GM13976 (cell line): ENCODE measurements around the gene ARHGDIA.

Experiments used
- DNase-seq: peaks from one replicate; pipeline ENCODE4 v3.0.0; 2012; ENCODE audit warnings: low spot score
- in situ Hi-C: fragments of 300-500 bp; cut with MboI; formaldehyde crosslinking; loops from one replicate; pipeline ENCODE4 v1.12.0; 2022; ENCODE audit warnings: low sequenced_read_pairs, mixed read lengths, inconsistent platforms; ENCODE audit not compliant: unreplicated experiment
- TF ChIP-seq, protein P1 (sequence below): IDR thresholded peaks from 2 replicates; pipeline ENCODE4 v1.5.1; 2012; ENCODE audit warnings: borderline replicate concordance, mild to moderate bottlenecking; ENCODE audit not compliant: insufficient read depth; ENCODE audit errors: extremely low read depth, missing control alignments, control extremely low read depth

The ARHGDIA gene

DNA sequence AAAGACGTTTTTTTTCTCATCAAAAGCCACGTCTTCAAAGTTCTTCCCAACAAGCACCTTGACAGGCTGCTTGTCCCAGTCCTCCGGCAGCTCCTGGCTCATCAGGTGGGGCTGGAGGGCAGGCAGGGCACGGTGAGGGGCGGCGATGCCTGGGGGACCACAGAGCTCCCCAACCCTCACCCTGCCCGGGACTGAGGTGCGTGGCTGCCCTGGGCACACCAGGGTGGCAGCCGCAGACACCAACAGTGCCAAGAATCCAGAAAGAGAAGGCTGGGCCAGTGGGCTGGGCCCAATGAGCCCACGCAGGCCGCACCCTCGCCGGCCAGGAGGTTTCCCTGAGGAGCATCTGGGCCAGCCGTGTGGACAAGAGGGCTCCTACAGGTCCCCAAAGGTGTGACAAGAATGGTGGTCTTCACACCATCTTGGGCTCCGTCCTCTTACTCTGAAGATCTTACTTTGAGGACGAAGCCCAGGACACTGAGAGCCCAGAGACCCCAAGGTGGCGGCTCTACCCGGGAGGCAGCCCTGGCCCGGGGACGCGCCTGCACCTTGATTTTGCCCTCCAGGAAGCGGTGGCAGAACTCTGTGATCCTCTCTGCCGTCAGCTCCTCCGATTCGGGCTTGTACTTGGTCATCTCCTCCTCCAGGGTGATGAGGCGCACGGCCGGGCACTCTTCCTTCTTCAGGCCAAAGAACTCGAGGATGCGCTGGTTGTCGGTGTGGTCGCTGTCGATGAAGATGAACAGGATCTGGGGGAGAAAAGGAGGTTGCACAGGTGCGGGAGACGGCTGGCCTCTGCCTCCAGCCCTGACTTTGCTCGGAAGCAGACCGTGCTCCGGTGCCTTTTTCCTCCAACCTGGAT lies 25.0 kb downstream of the ARHGDIA start:
- TF ChIP-seq, protein P1, sequence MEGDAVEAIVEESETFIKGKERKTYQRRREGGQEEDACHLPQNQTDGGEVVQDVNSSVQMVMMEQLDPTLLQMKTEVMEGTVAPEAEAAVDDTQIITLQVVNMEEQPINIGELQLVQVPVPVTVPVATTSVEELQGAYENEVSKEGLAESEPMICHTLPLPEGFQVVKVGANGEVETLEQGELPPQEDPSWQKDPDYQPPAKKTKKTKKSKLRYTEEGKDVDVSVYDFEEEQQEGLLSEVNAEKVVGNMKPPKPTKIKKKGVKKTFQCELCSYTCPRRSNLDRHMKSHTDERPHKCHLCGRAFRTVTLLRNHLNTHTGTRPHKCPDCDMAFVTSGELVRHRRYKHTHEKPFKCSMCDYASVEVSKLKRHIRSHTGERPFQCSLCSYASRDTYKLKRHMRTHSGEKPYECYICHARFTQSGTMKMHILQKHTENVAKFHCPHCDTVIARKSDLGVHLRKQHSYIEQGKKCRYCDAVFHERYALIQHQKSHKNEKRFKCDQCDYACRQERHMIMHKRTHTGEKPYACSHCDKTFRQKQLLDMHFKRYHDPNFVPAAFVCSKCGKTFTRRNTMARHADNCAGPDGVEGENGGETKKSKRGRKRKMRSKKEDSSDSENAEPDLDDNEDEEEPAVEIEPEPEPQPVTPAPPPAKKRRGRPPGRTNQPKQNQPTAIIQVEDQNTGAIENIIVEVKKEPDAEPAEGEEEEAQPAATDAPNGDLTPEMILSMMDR: no peak
- no peak for DNase-seq
- in situ Hi-C loops: no loop called here

DNA sequence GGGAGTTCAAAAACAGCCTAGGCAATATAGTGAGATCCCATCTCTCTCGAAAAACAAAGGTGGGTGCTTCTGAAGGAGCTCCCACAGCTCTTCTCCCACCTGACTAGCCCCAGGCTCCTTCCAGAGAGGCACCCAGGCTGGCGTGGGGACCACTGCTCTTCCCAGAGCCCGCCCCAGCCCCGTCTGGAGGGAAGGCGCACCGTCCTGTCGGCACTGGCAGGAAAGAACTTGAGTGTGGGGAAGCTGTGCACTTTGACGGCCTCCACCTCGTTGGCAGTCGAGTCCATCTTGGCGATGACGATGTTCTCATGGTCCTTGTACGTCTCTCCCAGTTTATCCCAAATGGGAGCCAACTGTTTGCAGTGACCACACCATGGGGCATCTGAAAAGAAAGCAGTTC lies 25.8 kb downstream of the ARHGDIA start:
- TF ChIP-seq, protein P1: no peak
- no peak for DNase-seq
- in situ Hi-C loops: no loop called here

DNA sequence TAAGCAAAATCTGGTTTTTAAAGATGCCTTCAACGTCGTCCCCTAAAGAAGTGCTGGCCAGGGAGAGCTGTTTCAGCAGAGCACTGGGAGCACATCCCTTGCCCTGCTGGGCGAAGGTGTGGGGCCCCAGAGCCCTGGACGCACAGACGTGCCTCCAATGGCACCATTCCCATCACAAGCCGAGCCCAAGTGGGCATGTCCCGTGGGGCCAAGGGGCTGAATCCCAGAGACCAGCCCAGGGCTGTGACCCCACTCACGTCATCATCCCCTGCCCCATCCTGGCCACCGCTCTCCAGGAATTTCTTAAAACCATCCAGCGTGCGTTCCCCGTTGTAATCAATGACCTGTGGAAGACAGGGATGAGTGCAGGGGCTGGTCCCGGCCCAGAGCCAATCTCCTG lies 26.2 kb downstream of the ARHGDIA start:
- in situ Hi-C loops: no loop called here
- DNase-seq: no peak
- TF ChIP-seq, protein P1: no peak

DNA sequence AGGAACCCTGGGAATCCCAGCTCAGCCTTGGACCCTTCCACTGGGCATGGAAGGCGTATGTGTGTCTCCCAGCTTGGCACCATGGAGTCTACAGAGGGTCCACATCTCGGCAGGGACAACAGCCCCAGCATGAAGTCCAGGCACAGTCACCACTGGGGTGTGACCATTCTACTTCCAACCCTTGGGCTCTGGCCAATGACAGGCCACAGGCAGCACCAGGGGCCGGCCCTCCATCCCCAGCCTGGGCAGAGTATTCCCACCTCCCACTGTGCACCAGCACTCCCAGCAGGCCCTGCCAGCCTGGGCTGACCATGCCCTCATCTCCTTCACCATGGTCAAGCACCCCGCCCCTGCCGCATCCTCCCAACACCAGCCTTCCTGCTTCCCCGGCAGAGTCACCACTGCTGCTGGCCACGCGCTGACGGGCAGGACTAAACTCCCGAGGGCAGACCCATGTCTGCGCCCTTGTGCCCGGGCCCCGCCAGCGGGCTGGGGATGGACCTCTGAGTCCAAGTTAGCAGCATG lies 26.7 kb downstream of the ARHGDIA start:
- no peak for DNase-seq
- in situ Hi-C loops: no loop called here
- TF ChIP-seq, protein P1: no peak

DNA sequence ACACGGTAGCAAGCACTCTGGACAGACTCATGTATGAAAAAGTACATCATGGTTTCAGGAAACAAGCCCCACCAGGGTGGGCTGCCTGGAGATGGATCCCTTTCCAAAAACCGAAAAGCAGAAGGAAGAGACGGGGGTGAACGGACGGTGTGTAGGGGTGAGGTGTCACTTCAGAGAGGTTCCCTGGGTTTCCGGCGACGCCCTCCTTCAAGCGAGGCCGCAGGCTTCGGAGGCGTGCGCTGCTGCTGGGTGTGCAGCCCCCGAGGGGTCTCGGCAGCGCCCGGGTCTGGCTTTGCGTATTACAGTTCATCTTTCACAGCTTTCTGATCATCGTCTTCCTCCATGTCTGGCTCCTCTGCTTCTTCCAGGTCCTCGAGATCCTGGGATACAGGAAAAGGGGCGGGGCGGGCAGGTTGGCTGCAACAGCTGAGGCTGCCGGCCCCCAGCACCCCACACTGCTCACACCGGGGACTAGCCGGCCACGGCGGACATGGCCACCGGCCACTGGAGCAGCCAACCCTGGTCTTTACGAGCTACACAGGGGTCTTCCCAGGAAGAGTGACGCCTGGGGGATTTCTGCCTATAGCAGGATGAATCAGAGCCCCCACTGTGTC lies 27.3 kb downstream of the ARHGDIA start:
- TF ChIP-seq, protein P1: no peak
- no peak for DNase-seq
- in situ Hi-C loops: no loop called here

DNA sequence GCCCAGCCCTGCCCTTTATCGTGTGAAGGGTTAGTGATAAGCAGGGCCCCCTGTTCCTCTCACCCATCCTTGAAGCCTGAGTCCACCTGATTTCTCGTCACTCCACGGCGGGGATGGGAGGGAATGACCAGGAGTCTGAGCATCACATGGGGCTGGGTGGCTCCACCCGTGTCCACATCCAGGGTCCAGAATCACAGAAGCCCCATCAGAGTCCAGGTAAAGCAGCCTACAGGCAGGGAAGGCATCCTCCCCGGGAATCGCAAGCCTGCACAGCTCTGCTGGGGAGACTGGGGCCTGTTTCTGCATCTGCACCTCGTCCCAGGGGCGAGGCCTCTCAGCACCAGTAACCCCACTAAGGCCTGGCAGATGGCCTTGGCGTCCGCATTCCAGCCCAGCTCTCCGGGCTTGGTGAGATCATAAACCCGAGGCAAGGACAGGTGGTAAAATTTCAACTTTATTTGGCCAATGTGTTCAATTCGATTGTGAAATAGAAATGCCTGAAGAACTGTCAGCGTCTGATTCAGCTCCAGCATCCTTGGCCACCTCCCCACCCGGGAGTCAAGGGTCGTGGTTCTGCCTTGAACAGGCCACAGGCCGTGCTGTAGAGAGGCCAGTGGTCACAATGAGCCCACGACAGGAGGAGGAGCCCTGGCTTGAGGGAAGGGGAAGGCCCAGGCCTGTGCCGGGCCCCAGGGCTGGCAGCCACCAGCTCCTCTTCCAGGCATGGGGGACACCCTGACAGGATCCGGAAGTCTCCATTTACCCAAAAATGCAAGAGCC lies 28.2 kb downstream of the ARHGDIA start:
- TF ChIP-seq, protein P1: no peak
- in situ Hi-C loops: no loop called here
- no peak for DNase-seq
